ENCODE results near the gene EPRS1. TPM values are rescaled to one million over a fixed set of nuclear protein-coding genes. Genes with fewer than 3 reads are reported as not detected.

The EPRS1 gene
- total and polyA plus RNA-seq, 2 of the 4 experiments (the other 2 are of a cell fraction): 48.0 to 159 TPM

DNA sequence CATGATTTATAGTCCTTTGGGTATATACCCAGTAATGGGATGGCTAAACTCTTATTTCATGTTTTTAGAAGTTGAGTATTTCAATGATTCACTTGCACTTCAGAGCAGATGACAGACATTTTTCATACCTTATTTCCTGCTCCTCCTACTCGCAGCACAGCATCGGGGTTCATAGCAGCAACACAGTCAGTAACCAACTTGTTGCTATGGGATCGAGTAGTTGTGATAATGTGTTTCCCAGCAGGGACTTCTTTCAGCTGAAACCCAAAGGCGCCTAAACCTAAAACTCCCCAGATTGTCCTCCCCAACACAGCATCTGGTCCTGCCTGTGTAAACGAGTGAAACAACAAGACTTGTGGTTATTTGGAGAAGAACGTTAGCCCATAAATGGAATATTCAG lies 16.3 kb upstream of the EPRS1 start:
- Histone ChIP-seq H3K4me1 (ENCODE audit: control insufficient read depth, insufficient read depth, low read length) (peaks cover 3% of the 10 kb centered on the region; the same call in 1 of the 2 replicates), H2BK20ac (ENCODE audit: low read depth, low read length) (no peak overlapping the region), H2AK5ac (ENCODE audit: low read depth, low read length) (no peak overlapping the region), H4K20me1 (ENCODE audit: insufficient read depth, low read length) (no peaks in the 10 kb centered on the region), H2BK120ac (ENCODE audit: low read depth, low read length) (no peak overlapping the region), H2AK9ac (replicated peaks; ENCODE audit: low read depth, low read length, poor library complexity) (no peak overlapping the region), H2AFZ (replicated peaks; ENCODE audit: low read length, poor library complexity) (no peak overlapping the region), H4K5ac (ENCODE audit: low read depth, low read length) (no peak overlapping the region), H3K4ac (ENCODE audit: low read depth, low read length) (no peak overlapping the region), H2BK15ac (ENCODE audit: low read depth, low read length) (no peak overlapping the region), H4K8ac (ENCODE audit: low read depth in 2 of 2, low read length in 2 of 2) (no peak overlapping the region), H3K18ac (ENCODE audit: low read depth, low read length) (no peak overlapping the region), H3K23ac (ENCODE audit: low read depth, low read length) (no peak overlapping the region), H3K27me3 (ENCODE audit: control insufficient read depth, insufficient read depth, low read length) (no peaks in the 10 kb centered on the region), H3K27ac (ENCODE audit: insufficient read depth, low read length) (no peak overlapping the region), H4K91ac (ENCODE audit: insufficient read depth, low read depth, low read length) (no peak overlapping the region), H3K56ac (ENCODE audit: extremely low read depth, insufficient read depth, low read length) (no peak overlapping the region), H3K36me3 (ENCODE audit: control insufficient read depth, insufficient read depth, low read length) (peaks cover 11% of the 10 kb centered on the region), H3K9ac (ENCODE audit: low read depth, low read length) (no peak overlapping the region), H3K14ac (replicated peaks; ENCODE audit: low read depth, low read length) (no peak overlapping the region), H3K79me1 (ENCODE audit: low read depth in 1 of 2, low read length in 2 of 2) (no peaks in the 10 kb centered on the region), H3K4me2 (ENCODE audit: low read depth, low read length) (no peak overlapping the region), H3K4me3 (ENCODE audit: insufficient read depth, low read depth, low read length) (no peak overlapping the region), H3K9me3 (ENCODE audit: control insufficient read depth, insufficient read depth, low read length) (no peaks in the 10 kb centered on the region), H2BK5ac (ENCODE audit: low read depth, low read length, poor library complexity, severe bottlenecking) (no peak overlapping the region), H3K9me1 (ENCODE audit: insufficient read depth, low read length) (no peaks in the 10 kb centered on the region)
- CTCF ChIA-PET: no interaction called here
- BruUV-seq (replicated peaks): no TSS peak
- in situ Hi-C loops (cut with MboI; ENCODE audit: low sequenced_read_pairs) (no loop called here), dilution Hi-C loops (cut with HindIII; ENCODE audit: low sequenced_read_pairs, unreplicated experiment) (no loop called here), intact Hi-C loops (cut with micrococcal nuclease) (no loop called here)
- TF ChIP-seq, protein P1, sequence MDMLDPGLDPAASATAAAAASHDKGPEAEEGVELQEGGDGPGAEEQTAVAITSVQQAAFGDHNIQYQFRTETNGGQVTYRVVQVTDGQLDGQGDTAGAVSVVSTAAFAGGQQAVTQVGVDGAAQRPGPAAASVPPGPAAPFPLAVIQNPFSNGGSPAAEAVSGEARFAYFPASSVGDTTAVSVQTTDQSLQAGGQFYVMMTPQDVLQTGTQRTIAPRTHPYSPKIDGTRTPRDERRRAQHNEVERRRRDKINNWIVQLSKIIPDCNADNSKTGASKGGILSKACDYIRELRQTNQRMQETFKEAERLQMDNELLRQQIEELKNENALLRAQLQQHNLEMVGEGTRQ (IDR thresholded peaks at IDR 0.05; ENCODE audit: low read depth, low read length): no peak
- TF ChIP-seq RCOR1 (IDR thresholded peaks at IDR 0.05; ENCODE audit: insufficient replicate concordance, low read length): no peak
- TF ChIP-seq SMC3 (IDR thresholded peaks at IDR 0.05; ENCODE audit: low read depth, low read length): no peak
- no CpG with 5 or more reads among the region's 6 CpGs for WGBS, 2 experiments (ENCODE audit: extremely low coverage in 2 of 2, insufficient read length in 1 of 2)
- POLR2A ChIA-PET (ENCODE audit: unreplicated experiment): no interaction called here
- ATAC-seq (ENCODE audit: low read depth): no peak
- no peak for DNase-seq
